Uterus (tissue), 4 donors: Measurements from ENCODE around the gene CTDP1. TPM values are rescaled to one million over a fixed set of nuclear protein-coding genes. Genes with fewer than 3 reads are reported as not detected.

Experiments
- DNase-seq, 2 donors: peaks; one replicate each; pipeline ENCODE4 v3.0.0-alpha.2; 2019 to 2020
- H3K27ac ChIP-seq, 2 donors: fragments of 200-600 bp; sonication (generic); 1 replicate in 1 of 2; 2 replicates in 1 of 2; pipeline ENCODE4 v1.5.1; 2016 to 2018
- H3K27me3 ChIP-seq, 2 donors: fragments of 200-600 bp; sonication (generic); one replicate each; pipeline ENCODE4 v1.5.1; 2018 to 2019; ENCODE audit warnings: control low read depth in 1 of 2
- H3K36me3 ChIP-seq, 2 donors: fragments of 200-600 bp; sonication (generic); one replicate each; pipeline ENCODE4 v1.5.1; 2019; ENCODE audit warnings: control low read depth in 1 of 2
- H3K4me1 ChIP-seq, 2 donors: fragments of 200-600 bp; sonication (generic); one replicate each; pipeline ENCODE4 v1.5.1; 2018 to 2019; ENCODE audit warnings: control low read depth in 1 of 2
- H3K4me3 ChIP-seq, 2 donors: fragments of 200-600 bp; sonication (generic); 1 replicate in 1 of 2; 2 replicates in 1 of 2; pipeline ENCODE4 v1.5.1; 2018 to 2019; ENCODE audit warnings: mild to moderate bottlenecking in 1 of 2
- H3K9me3 ChIP-seq, 2 donors: fragments of 200-600 bp; sonication (generic); one replicate each; pipeline ENCODE4 v1.5.1; 2019; ENCODE audit warnings: control low read depth in 1 of 2
- POLR2A ChIP-seq, 2 donors: fragments of 450-650 bp; IDR thresholded peaks; one replicate each; pipeline ENCODE4 v1.6.1; 2016; ENCODE audit warnings: antibody characterized with exemption in 2 of 2, mild to moderate bottlenecking in 1 of 2, moderate library complexity in 1 of 2
- intact Hi-C: fragments of 100-400 bp; cut with DNase I; formaldehyde crosslinking; loops from one replicate; pipeline ENCODE4 v1.15.1; 2023; ENCODE audit warnings: low total_unique reads
- total RNA-seq, 4 donors: library from RNA; depleted of rRNA in 3 of 4; stranded (reverse); fragments of >200 nt in 3 of 4; gene quantifications; one replicate each; pipeline versions ENCODE4 v1.1.0 to v1.2.4, GENCODE V29; 2014 to 2023
- TF ChIP-seq, protein P1 (sequence below), 4 experiments: fragments of 200-600 bp in 2 of 4; fragments of 450-650 bp in 2 of 4; sonication (generic) in 2 of 4; IDR thresholded peaks; one replicate each; pipeline ENCODE4 v1.5.1; 2016 to 2019; ENCODE audit warnings: antibody characterized with exemption in 4 of 4, mild to moderate bottlenecking in 2 of 4, moderate library complexity in 1 of 4
- donor health status: DM: yes; HTN: yes; CAD: no.

The CTDP1 gene
- total RNA-seq, 4 donors from 2014 or later, result 6.2 to 22.5 (median 20.4) TPM

DNA sequence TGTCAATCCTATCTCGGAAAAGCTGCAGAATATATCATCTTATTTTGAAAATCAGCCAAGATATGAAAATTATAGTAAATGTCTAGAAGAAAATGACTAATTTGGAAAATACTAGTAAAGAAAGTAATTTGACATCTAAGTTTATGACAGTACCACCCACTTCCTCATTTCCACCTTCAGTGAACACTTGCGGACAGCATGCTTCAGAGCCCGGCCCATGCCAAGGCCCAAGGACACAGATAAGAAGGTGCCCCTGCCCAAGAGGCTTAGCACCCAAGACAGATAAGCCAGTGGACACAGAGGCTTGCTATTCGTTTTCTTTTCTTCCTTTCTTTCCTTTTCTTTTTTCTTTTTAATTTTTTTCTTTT, 113.4 kb downstream of the CTDP1 start:
- DNase-seq, result no peak
- Histone ChIP-seq H3K27ac (no peak overlapping the region), H3K27me3 (peaks cover 2 to 10% of the 10 kb centered on the region in 2 donors), H3K4me3 (no peak overlapping the region), H3K36me3 (no peaks in the 10 kb centered on the region), H3K9me3 (no peaks in the 10 kb centered on the region), H3K4me1 (peaks cover 0 to 10% of the 10 kb centered on the region in 2 donors)
- TF ChIP-seq, protein P1, sequence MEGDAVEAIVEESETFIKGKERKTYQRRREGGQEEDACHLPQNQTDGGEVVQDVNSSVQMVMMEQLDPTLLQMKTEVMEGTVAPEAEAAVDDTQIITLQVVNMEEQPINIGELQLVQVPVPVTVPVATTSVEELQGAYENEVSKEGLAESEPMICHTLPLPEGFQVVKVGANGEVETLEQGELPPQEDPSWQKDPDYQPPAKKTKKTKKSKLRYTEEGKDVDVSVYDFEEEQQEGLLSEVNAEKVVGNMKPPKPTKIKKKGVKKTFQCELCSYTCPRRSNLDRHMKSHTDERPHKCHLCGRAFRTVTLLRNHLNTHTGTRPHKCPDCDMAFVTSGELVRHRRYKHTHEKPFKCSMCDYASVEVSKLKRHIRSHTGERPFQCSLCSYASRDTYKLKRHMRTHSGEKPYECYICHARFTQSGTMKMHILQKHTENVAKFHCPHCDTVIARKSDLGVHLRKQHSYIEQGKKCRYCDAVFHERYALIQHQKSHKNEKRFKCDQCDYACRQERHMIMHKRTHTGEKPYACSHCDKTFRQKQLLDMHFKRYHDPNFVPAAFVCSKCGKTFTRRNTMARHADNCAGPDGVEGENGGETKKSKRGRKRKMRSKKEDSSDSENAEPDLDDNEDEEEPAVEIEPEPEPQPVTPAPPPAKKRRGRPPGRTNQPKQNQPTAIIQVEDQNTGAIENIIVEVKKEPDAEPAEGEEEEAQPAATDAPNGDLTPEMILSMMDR (IDR thresholded peaks at IDR 0.05), result no peak
- TF ChIP-seq POLR2A (IDR thresholded peaks at IDR 0.05), result no peak
- intact Hi-C loops, result no loop called here

DNA sequence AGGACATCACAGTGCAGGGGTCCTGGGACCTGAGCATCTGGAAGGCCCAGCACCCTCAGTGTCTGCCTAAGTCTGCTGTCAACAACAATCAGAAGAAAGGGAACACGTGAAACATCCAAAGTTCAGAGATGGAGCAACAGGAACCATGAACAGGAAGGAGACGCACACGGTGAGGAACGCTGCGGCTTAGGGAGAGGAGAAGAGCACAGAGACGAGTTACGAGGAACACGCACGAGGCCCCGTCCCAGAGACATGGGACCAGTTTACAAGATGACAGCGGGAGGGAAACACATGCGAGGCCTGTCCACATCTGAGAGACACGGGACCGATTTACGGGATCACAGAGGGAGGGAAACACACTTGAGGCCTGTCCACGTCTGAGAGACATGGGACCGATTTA, 115.2 kb downstream of the CTDP1 start:
- DNase-seq, result no peak
- Histone ChIP-seq H3K27ac (no peak overlapping the region), H3K4me3 (no peak overlapping the region), H3K36me3 (no peaks in the 10 kb centered on the region), H3K27me3 (peaks cover 4 to 25% of the 10 kb centered on the region in 2 donors), H3K9me3 (no peaks in the 10 kb centered on the region), H3K4me1 (peaks cover 0 to 19% of the 10 kb centered on the region in 2 donors)
- intact Hi-C loops, result no loop called here
- TF ChIP-seq POLR2A (IDR thresholded peaks at IDR 0.05), result no peak
- TF ChIP-seq, protein P1 (IDR thresholded peaks at IDR 0.05), result no peak

DNA sequence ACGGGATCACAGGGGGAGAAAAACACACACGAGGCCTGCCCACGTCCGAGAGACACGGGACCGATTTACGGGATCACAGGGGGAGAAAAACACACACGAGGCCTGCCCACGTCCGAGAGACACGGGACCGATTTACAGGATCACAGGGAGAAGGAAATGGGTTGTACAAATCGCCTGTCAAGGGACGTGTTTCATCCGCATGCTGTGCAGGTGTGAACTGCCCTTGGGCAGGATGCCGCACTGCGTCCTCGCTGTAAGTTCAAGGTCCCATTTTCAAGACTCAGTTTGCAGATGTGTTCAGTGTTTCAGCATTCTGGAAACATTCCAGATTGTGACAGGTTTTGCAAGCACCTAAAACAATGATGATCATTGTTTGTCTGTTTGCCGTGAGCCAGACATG, 115.8 kb downstream of the CTDP1 start:
- Histone ChIP-seq H3K9me3 (no peaks in the 10 kb centered on the region), H3K4me1 (peaks cover 0 to 19% of the 10 kb centered on the region in 2 donors), H3K4me3 (no peak overlapping the region), H3K27ac (no peak overlapping the region), H3K27me3 (peaks cover 4 to 22% of the 10 kb centered on the region in 2 donors), H3K36me3 (no peaks in the 10 kb centered on the region)
- no peak for DNase-seq
- TF ChIP-seq, protein P1 (IDR thresholded peaks at IDR 0.05), result no peak
- no peak for TF ChIP-seq POLR2A (IDR thresholded peaks at IDR 0.05)
- intact Hi-C loops, result no loop called here

DNA sequence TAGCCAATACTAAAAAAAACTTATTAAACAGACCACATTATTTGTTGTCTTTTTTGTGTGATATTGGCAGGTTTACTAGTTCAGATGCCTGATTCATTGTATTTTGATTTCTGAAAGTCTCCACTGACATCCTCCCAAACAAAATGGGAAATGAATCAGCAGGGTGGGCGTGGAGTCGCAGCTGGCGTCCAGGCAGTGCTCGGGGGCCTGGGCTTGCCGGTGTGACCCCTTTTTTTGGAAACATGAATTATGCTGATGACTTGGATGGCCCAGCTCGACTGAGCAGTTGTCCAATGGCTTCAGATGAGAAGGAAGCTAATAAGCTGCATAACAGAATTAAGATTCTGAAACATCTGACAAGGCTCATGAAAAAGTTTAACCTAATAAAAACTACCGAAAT, 116.4 kb downstream of the CTDP1 start:
- no peaks in the 10 kb centered on the region for H3K9me3 ChIP-seq
- H3K4me3 ChIP-seq, result no peak overlapping the region
- no peak overlapping the region for H3K27ac ChIP-seq
- intact Hi-C loops, result no loop called here
- TF ChIP-seq, protein P1 (IDR thresholded peaks at IDR 0.05), result no peak
- no peak for TF ChIP-seq POLR2A (IDR thresholded peaks at IDR 0.05)
- no peaks in the 10 kb centered on the region for H3K36me3 ChIP-seq
- DNase-seq, result no peak
- H3K4me1 ChIP-seq, result peaks cover 0 to 19% of the 10 kb centered on the region in 2 donors
- H3K27me3 ChIP-seq, result peaks cover 4 to 22% of the 10 kb centered on the region in 2 donors

DNA sequence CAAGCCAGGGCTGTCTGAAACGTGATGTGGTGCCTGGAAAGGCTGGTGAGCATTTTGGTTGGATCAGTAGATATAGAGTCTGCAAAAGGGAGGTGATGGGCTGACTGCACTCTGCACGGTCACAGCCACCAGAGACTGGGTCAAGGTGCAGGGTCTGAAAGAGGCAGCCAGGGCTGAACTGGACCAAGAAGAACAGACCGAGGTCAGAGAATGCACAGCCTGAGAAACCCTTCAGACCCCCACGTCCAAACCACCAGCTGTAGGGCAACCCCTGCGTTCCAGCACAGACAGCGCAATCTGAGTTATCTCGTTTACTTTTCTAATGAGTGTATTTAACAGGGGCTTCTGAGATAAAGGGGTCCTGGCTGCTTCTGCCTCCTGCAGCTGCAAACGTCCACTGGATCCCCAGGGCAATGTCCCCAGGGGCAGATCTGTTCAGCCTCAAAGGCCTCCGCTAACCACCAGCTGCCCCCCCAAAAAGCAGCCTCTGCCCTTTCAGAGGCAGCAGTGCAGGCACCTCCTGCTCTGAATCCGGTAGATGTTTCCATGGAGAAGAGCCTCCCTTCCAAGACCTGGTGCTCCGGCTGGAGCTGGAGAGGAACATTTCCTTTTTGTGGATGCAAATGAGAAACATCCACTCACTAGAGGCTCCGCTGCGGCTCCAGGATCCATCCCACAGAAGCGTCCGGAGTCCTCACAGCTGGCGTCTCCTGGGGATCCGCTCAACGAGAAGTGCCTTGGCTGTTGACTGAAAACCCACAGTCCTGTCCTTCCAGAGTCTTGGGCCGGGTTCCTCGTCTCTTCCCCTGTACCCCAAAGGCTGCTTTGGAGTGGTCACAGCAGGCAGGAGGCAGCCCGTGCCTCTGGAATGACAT, 117.2 kb downstream of the CTDP1 start:
- TF ChIP-seq, protein P1 (IDR thresholded peaks at IDR 0.05), result no peak
- no peak for TF ChIP-seq POLR2A (IDR thresholded peaks at IDR 0.05)
- Histone ChIP-seq H3K36me3 (no peaks in the 10 kb centered on the region), H3K4me3 (no peak overlapping the region), H3K27ac (no peak overlapping the region), H3K9me3 (no peaks in the 10 kb centered on the region), H3K27me3 (peaks cover 4 to 22% of the 10 kb centered on the region in 2 donors), H3K4me1 (peaks cover 0 to 19% of the 10 kb centered on the region in 2 donors)
- intact Hi-C loops, result no loop called here
- no peak for DNase-seq
